Activated gamma-delta T cell treated with anti-CD3 and anti-CD28 coated beads, Interleukin-2, amount 50 U/mL, for 16 hours (primary cell): Measurements from ENCODE around the gene CTNNA2.

Experiments
- DNase-seq: peaks from one replicate; pipeline ENCODE4 v3.0.0-alpha.2; 2020; ENCODE audit warnings: low read depth

CTNNA2 gene

DNA sequence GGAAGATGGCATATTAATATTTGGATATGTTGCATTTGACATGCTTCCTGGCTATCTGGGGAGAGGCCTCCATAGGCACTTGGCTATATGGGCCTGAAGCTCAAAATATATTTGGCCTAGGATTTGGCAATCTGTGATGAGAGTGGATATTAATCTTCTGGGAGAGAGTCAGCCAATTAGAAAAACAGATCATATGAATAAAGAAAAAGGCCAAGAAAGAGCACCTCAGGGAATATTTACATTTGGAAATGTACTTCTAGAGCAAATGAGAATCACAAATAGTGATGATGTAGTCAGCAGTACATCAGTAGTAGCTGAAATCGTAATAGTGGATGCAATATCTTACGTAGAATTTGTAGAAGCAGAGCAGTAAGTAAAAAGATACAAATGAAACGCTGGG, 277.0 kb downstream of the CTNNA2 start:
- no peak for DNase-seq

DNA sequence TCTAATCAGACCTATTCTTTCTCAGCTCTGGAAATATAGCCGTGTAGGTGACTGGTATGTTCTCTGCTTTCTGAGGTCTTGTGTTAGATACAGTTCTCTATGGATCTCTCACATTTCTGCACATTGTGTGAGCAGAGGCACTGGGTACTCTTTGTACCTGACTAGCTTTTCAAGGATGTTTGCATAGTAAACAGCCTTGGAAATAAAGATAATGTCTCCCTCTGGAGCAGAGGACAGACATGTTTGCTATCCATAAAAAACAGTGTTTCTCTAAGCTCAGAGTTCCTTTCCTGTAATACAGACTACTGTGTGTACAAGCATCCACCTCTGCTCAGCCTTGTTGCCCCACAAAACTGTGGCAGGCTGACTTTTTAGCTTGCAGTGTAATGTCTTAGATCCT, 279.2 kb downstream of the CTNNA2 start:
- DNase-seq = no peak

DNA sequence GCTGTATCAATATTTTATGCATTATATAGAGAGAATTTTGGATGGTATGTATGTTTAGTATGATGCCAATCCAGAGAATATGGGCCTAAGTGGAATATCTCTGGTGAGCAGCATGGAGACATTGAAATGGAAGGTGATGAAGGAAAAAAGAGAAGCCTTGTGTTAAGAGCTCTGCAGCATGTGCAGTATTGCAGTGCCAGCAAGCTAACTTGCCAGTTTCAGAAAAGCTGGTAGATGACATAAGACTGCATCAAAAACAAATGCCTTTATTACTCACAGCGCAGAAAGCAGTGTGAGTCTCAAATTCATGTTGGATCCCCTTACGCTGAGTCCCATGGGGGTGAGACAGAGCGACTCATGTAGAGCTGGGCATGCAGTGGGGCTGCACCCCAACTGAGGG, 280.2 kb downstream of the CTNNA2 start:
- DNase-seq = no peak

DNA sequence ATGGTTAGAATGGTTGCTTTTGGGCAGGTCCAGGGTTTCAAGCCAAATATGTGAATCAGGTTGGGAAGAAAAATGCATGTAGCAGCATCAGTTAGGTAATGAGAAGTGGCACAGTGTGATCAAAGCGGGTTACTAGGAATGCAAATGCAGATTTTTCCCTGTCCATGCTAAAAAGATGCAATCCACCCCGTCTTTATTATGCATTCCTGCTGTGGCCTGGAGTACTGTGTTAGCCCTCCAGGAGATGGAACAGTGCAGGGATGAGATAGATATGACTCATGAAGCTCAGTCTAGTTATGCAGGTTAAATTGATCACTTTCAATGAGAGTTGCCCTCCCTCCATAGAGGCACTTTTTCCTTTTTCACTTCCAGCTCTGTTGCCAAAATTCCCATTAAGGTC, 283.8 kb downstream of the CTNNA2 start:
- no peak for DNase-seq

DNA sequence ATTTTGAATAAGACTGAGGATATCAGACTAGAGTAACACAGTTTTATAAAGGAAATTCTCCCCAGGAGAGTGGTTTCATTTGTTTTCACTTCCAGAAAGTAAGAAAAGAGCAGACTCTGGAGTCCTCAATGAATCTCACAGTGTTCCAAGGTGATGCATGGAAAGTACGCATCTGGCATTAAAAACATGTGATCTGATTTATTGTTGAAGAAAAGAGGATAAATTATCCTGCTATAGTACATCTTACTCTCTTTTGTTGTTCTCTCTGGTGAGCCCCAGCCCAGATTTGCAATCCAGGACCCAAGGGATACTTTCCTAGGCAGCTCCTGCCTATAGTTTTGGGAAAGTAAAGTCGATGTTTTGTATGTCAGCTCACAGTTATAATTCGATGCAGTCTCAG, 285.9 kb downstream of the CTNNA2 start:
- DNase-seq = no peak

DNA sequence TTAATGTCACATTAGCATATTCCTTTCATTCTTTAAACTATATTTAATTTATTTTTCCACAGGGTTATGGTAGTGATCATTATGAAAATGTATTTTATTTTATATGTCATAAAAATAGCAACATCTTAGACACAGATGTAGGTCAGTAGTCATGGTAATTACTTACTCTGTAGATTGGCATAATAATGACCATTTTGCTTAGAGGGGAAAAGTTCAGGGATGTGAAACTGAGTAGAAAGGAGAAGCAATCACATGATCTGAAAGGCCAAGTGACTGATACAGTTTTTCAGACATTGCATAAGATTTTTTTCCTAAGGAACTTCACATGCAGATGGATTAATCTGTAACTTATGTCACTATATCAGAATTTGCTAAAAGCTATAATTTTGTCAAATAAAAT, 286.9 kb downstream of the CTNNA2 start:
- DNase-seq = no peak

DNA sequence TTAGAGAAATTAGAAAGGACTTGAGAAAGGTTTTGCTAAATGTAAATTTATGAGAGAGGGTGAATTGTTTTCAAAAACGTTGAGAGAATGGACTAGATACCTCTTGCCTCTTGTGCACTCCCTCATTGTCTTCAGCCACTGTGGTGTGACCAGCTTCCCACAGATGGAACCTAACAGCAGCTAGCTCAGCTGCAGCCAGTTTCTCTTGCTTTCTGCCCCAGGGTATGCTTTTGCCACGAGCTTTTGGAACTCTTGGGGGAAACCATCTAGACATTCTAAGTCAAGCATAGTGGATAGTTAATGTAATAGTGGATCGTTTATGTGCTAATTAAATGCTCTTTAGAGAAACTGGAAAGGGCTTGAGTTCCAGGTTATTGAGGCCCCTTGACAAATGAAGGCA, 288.2 kb downstream of the CTNNA2 start:
- no peak for DNase-seq

DNA sequence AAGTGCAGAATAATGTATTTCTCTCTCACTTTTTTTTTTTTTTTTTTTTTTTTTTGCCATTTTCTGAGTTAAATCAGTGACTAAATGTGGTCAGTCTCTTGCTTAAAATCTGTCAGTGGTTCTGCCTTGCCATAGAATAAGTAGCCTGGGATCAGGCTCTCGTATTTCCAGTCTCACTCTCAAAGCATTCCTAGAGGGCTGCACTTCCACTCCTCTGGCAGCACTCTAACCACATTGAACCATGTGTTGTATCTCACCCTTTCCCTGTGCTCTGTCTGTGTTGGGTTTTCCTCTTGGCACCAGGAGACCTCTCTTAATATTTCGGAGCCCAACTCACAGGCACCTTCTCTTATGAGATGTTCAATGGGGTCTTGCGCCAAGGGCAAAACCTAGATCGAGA, 304.4 kb downstream of the CTNNA2 start:
- DNase-seq = no peak

DNA sequence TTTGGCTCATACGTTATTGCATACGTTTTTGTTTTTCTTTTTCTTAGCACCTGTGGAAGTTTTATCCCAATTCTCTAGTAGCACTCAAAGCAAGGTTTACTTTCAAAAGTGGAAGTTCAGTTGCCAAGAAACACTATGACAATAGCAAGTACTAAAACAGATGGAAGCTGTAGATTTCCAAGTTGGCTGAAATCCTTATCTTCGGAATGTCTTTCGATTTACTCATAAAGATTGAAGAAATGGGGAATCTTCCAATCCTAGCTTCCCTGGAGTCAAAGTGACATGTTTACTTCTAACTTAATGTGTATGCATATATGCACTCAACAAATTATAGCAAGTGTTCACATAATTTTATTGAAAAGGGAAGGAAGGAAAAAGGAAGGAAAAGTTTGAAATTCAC, 307.4 kb downstream of the CTNNA2 start:
- no peak for DNase-seq

DNA sequence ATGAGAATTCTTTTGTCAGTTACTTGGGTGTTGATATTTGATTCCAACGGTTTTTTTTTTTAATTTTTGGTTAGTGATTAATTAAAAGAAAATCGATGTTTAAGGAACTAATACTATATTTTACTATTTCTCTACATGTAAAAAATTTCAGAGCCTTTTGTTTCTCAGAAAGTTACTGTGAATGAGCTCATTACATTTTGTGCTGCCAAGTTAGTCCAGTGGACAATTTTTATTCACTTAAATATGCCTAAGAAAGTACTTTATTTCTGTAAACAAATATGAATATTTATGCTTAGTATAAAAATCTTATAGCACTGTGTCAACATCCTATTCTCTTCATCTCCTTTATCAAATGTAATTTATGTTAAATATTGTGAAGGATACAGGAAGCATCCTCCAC, 309.3 kb downstream of the CTNNA2 start:
- no peak for DNase-seq

DNA sequence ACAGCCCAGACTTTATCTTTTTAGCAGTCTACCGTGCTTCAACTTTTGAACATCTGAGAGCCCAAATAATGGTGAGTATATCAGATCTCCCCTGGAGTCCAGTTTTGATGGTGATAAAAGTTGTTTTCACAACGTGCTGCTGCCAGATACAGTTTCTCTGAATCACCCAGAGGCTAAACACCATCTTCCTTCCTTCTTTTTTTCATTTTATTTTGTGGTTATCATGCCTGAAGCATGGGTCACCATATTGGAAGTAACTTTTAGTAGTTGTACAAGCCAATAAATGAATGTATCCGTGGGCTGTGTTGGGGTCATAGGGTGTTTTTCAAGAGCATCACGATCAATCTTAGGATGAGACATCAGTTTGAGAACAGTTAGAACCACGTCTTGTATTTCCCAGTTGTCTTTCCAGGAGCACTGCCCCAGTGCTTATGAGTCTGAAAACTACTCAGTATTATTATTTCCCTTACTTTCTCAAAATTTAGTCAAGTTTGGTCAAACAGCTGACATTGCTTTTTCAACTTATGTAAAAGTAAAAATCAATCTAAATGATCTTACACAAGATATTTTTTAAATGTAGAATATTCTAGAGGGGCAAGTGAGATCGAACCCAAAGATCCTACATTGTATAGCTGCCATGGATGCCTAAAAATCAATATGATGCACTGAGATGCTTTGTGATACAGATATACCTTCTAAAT, 311.4 kb downstream of the CTNNA2 start:
- no peak for DNase-seq

DNA sequence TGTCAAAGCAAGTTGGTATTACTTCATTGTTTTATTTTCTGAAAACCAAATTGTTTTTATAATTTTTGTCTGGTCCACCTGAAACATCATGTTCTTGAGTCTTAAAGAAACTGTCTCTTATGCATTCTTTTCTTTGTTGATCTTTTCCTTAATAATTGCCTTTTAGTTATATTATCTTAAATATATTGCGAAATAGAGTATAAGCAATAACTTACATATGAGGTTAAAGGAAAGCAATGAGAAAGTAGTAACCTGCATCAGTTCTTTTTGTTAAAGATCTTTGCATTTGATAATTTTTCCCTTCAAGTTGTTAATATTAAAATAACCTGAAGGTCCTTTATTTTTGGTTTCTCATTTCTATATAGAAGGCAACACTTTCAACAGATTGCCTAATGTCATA, 315.0 kb downstream of the CTNNA2 start:
- no peak for DNase-seq

DNA sequence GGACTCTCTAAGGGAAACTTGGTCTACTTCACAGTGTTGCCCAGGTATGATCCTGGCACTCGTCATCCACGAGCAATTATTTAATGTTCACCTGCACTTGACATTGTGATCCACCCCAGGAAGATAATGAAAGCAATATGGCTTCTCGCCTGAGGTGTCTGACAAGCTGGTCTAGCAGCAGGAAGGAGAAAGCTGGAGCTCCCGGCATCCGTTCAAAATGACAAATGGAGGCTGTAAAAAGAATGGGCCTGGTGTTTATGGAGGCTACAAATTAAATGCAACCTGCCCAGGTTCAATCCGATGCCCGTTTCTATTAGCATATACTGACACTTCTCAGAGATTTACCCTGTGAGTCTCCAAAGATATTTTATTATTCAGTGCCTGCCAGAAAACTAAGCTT, 317.6 kb downstream of the CTNNA2 start:
- no peak for DNase-seq

DNA sequence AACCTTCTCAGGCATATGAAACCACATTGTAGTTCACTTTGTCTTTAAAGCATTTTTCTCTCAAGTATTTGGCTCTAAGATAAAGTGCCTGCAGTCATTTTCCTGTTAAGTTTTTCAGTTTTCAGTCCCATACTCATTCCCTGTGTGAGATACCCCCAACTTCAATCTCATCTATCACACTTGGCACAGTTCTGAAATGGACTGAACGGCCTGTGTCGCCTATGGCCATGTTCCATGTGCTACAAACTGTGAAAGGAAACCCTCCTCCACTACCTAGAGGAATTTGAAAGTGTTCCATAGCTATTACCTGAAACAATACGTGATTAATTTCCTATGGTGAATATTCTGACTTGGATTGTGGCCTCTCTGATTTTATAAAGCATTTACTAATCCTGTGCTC, 319.1 kb downstream of the CTNNA2 start:
- no peak for DNase-seq

DNA sequence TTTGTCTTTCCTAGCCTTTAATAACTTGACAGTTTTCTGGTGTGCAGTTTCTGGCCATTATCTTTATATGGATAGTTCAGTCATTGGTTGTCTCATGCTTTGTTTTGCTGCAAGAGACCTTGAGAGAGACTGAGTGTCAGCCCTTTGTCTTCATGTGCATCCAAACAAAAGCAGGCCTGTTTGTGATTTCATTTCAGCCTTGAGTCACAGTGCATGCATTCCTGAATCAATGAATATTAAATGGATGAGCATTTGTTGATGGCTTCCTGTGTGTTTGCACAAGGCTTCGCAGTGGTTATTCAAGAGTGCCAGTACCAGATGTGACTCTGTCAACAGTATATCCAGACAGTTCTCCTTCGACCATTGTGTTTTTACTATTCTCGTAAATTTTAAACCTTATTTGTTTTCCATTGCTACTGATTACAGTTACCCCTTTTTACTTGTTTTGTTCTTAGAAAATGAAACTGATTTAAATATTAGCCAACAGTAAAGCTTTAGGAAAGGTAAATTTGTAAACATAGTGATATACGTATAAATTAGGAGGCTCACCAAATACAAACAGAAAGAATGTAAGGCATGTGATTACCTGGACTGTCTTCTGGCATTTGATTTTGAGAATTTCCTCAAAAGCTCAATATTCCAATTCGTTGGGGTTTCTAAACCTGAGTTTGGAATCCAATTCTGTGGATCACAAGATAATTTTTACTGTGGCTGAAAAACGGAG, 319.8 kb downstream of the CTNNA2 start:
- DNase-seq = no peak

DNA sequence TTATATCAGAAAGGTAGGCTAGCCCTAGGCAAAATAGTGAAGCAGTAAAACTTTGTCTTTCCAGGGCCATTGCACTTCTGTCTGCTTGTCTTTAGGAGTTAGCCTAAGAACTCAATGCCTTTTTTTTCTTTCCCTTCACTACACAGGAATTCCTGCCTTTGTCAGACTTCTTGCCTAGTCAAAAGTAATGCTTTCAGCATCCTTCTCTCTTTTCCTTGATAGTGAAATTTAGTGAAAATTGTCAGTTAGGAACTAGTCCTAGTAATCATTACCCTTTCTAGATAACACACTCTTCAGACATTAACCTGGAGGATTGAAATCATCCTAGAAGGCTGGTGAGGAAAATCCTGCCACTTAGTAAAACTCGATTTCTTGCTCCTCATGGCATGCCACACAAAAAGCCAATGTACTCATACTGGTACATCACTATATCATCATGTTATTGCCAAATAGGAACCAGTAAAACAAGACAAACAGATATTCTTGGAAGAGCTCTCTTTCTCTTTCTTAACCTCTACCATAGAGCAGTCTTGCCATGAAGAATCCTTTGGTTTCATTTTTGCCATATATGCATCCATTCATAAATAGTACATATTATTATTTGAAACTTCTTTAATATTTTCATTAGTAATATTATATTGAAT, 320.5 kb downstream of the CTNNA2 start:
- no peak for DNase-seq

DNA sequence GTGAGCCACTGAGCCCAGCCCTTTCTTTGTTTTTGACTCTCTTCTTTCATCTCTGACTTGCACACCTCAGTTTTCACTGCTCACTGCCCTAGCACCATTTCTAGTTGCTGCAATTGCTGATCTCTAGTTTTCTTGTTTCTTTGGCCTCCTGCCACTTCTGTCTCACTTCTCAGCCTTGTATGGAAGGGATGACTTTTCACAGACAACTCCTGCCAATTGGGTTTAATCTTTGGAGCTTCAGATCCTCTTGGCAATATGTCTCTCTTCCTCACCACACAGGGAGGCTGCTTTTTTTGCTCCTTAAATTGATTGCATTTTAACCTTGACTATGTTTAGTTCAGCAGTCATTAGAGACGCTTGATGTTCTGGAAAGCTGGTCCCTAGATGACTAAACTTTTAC, 323.1 kb downstream of the CTNNA2 start:
- no peak for DNase-seq

DNA sequence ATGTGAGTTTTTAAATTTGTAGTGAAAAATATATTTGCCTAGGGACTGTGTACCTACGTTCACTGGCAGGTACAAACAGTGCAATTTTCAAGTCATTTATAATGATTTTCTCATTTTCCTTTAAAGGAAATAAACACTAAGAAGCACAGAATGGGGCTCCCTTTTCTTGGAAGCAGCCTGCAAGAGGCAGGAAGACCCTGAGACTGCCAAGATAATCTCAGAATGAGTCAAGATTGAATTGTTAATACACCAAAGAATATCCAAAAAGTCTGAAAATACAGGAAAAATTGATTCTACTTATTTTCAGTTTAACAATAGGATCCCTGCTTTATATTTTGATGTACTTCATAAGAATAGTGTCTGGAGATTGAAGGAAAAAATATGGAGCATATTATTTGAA, 331.2 kb downstream of the CTNNA2 start:
- no peak for DNase-seq

DNA sequence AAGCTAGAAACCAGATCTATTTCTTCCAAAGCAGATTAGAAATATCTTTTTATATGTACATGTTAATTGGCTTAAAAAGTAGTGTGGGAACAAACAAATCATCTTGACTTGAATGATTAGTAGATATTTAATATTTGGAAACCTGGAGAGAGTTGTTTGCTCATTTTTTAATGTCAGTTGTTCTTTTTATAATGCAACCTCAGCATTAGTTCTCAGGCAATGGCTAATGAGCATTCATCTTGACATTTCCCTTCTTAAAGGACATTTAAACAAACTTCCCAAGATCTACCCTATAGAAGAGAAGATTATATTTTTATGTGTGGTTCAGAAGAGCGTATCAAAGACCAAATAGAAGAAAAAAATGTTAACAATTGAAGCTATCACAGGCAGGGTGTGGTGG, 334.0 kb downstream of the CTNNA2 start:
- no peak for DNase-seq

DNA sequence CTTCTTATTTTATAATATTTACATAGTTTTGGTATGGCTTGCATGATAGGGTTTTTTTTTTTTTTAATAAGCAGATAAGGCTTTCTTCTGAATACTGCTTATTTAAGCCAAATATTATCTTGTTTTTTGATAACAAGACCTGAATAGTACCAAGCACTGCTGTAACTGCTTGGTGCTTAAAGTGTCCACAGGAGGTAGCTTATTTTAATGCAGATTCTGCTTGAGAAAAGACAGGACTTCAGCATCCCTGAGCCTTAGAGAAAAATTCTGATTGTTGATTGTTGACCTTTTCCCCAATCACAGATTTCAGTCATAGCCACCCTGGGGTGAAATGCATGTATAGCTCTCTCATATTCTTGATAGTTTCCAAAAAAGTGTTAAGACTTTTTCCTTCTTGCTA, 336.4 kb downstream of the CTNNA2 start:
- no peak for DNase-seq

DNA sequence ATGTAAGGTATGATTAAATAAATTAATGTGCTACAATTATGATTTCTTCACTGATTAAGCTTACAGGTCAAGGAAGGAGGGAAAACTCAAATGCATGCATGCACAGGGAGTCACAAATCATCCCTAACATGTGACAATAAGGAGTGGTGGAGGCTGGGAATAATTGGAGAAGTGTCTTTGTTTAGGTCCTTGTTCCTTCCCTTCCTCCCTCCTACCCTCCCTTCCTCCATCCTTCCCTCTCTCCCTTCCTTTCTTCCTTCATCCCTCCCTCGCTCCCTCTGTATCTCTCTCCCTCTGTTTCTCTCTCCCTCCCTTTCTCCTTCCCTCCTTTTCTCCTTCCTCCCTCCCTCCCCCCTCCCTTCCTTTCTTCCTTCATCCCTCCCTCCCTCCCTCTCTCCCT, 337.1 kb downstream of the CTNNA2 start:
- DNase-seq = no peak

DNA sequence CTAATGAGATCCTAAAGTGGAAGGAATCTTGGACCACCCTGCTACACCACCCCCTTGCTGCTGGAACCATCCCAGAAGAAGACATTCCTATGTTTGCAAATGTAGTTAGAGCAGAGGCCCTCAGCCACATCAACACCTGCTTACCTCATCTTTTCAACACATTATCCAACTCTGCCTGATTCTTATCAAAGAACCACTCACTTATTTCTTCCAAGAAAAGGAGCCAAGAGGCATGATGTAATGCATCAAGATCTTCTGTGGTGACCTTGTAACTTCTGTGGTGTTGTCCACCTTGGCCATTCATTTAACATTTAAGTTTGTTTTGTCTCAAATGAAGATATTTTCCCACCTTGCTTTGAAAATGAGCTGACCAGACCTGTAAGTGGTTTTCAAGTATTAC, 338.1 kb downstream of the CTNNA2 start:
- no peak for DNase-seq

DNA sequence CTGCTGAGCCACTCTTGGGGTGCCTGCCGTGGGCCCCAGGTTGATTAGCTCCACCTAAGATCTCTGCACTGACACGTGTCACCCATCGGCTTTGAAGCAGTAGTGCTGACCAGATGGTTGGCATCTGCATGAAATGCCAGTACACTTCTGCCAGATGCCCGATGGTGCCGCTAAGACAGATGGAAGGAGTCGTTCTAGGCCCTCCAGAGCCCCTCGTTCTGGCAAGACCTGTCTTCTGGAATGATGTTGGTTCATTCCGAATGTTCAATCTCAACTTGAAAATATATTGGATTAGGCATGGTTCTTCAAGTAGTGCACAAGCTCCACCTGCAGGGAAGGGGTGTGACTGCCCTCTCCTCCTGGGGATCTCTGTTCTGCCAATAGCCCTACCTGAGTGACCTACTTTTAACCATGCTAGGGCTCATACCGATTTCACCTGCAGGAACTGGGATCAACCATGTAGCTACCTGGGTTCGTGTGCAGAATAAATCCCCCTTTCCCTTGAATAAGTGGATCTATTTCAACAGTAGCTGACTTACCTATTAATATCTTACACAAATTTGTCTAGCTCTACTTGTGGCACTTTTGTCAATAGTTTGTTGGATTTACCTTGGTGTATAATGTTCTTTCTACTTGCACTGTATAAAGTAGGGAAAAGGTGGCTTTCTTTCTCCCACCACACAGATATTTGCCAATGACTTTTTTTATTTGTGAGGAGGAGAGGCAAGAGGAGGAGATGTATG, 342.6 kb downstream of the CTNNA2 start:
- no peak for DNase-seq
